M059J (cell line): Measurements from ENCODE around the gene USE1. TPM values are rescaled to one million over a fixed set of nuclear protein-coding genes. Genes with fewer than 3 reads are reported as not detected.

Experiments used
- DNase-seq: peaks from one replicate; pipeline ENCODE4 v3.0.0-alpha.2; 2012; ENCODE audit warnings: low read depth
- total RNA-seq: library from RNA; depleted of rRNA; stranded (reverse); fragments of >200 nt; shearing (Covaris generic); gene quantifications from 2 replicates; pipeline ENCODE4 v1.2.3, GENCODE V29; 2014

The USE1 gene
- total RNA-seq, 1 experiment from 2014 or later, result 17.9 TPM

- peak; percentile 52 for DNase-seq
These were observed 9.7 kb upstream of the USE1 start for GRCh38 chr19:17205237-17206140.

DNA sequence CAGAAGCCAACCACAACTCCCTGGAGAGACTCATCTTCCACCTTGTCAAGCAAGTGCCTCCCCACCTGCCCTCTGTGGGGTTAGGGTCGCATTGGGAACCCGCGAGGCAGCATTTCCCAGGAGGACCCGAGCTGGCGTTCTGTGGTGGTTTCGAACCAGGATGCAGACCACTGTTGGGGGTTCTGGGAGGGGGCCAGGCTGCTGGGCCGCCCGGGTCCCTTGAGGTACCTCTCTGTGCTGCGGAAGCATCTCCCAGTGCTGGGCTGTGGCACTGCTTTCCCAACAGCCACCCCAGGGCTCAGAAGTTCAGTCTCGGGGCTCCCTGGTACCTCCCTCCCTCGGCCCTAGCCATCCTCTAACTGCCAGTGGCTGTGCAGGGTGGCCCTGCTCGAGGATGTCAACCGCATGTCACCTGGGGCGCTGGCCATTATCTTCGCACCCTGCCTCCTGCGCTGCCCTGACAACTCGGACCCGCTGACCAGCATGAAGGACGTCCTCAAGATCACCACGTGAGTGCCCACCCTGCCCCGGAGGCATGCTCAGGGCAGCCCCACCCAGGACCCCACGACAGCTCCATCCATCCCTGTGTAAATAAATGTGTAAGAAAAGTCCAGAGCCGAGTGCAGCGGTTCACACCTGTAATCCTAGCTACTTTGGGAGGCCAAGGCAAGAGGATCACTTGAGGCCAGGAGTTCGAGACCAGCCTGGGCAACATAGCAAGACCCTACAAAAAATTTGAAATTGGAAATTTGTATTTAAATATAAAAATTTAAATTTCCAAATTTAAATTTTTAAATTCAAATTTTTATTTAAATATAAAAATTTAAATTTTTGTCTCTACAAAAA, 8.2 kb upstream of the USE1 start:
- no peak for DNase-seq

DNA sequence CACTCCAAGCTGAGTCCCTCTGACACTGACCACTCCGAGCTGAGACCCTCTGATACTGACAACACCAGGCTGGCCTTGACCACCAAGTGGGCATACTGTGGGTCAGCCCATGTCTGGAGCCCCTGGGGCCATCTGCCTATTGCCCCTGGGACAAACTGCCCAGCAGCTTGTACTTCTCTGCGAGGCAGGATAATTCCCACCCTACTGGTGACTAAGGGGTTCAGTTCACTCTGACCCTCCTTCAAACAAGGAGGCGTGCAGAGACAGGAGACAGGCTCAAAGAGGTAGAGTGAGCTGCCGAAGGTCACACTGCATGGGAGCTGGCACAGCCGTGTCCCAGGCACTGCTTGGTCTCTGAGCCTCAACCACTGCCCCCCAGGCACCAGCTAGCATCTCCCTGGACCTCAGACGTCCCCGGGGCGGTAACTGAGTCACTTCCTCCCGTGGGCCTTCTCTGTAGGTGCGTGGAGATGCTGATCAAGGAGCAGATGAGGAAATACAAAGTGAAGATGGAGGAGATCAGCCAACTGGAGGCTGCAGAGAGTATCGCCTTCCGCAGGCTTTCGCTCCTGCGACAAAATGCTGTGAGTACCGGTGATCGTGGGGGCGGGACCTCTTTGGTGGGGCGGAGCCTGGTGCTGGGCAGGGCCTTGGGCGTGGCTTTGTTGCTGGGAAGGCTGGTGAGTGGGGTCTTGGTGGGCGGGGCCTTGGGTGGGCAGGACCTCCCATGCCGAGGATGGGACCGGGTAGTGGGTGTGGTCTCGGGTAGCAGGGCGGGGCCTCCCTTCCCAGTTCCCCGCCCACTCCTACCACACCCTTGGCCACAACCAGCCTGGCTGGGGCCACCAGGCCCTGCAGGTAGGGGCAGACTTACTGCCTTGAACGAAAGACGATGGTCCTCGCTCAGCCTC, 5.8 kb upstream of the USE1 start:
- peak; percentile 63 for DNase-seq

DNA sequence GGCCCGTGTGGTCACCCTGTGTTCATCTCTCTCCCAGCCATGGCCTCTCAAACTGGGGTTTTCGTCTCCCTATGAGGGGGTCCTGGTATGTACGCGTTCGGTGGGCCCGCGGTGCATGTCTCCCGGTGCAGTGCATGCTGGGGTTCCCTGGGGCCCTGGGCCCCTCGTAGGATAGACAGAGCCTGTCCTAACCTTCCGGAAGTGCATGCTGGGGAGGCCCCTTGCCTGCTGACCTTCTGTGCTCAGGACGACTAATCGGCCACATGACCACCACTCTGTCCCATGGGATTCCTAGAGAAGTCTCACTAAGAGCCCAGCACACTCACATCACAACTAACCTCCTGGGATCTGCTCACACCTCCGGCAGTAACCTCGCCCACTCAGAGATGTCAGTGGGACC, 4.9 kb upstream of the USE1 start:
- no peak for DNase-seq

- no peak for DNase-seq
These were observed 3.4 kb upstream of the USE1 start for GRCh38 chr19:17211547-17212446.

DNA sequence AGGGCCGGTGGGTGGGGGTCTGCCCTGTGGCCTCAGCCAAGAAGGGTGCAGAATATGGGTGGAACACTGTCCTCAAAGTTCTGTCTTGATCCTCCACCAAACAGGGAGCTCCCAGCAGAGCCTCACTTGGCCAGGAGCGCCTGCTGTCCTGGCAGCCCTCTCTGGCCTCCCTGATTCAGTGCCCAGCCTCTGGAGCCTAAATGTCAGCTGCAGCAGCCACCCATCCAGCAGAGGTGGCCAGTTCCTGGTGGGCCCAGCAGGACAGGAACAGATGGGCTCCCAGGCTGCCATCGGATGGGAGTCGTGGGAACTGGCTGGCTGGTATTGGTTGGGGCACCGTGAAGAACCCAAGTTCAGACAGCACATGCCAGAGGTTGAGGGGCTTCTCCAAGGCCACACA, 1.8 kb upstream of the USE1 start:
- no peak for DNase-seq

DNA sequence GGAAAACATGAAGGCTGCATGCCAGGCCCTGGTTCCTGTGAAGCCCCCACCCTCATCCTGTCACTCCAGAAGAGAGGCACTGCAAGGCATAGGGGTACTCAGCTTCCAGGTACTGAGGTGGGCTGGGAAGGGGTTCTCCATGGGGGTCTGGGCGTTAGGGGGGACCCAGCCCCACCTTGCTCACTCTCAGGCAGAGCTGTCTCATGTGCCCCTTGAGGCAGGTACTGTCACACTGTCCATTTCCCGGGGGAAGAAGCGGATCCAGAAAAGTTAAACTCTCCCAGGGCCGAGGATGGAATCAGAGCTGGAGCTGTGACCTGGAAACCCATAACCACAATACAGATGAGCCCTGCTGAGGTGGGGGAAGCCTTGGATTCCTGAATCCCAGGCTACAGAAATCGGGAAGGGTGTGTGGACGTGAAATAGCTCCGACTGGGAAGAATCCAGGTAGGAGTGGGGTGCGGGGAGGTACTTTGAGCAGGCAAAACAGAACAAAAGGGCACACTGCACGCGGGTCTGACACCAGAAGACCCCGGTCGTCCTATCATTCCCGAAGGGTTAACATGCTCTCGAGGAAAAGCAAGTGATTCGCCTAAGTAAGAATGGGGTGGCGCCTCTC, 540 bp upstream of the USE1 start:
- no peak for DNase-seq

GRCh38 chr19:17216058-17216670, 1.0 kb downstream of the USE1 start:
- DNase-seq, result no peak

GRCh38 chr19:17219286-17219685, 4.1 kb downstream of the USE1 start:
- DNase-seq, result no peak

DNA sequence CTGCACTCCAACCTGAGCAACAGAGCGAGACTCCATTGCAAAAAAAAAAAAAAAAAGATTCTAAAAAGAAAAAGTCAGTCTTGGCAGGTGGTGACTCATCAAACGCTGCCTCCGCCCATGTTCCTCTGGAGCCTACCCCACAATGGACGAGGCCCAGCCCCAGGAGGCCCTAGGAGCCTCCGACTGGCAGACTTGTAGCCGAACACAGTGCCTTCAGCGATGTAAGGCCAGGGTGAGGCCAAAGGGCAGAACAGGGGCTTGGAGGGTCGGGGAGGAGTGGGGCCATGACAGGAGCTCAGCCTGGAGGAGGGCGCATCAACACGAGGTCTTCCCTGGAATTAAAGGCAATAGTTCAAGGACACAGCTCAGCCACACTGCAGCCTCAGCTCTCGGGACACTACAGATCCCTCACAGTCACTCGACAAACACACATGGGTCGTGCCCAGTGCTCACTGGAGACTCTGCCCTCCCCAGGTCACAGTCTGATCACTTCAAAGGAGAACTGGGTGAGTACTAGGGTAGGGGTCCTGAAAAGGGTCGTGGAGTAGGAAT, 5.1 kb downstream of the USE1 start:
- DNase-seq, result peak; percentile 85

DNA sequence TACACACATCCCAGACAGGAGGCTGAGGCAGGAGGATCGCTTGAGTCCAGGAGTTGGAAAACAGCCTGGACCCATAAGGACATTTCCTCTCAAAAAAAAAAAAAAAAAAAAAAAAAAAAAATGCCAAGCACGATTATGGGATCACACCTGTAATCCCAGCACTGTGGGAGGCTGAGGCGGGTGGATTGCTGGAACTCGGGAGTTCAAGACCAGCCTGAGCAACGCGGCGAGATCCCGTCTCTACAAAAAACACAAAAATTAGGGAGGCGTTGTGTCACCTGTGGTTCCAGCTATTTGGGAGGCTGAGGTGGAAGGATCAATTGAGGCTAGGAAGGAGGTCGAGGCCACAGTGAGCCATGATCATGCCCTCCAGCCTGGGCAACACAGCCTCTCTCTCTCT, 9.9 kb downstream of the USE1 start:
- DNase-seq, result no peak

DNA sequence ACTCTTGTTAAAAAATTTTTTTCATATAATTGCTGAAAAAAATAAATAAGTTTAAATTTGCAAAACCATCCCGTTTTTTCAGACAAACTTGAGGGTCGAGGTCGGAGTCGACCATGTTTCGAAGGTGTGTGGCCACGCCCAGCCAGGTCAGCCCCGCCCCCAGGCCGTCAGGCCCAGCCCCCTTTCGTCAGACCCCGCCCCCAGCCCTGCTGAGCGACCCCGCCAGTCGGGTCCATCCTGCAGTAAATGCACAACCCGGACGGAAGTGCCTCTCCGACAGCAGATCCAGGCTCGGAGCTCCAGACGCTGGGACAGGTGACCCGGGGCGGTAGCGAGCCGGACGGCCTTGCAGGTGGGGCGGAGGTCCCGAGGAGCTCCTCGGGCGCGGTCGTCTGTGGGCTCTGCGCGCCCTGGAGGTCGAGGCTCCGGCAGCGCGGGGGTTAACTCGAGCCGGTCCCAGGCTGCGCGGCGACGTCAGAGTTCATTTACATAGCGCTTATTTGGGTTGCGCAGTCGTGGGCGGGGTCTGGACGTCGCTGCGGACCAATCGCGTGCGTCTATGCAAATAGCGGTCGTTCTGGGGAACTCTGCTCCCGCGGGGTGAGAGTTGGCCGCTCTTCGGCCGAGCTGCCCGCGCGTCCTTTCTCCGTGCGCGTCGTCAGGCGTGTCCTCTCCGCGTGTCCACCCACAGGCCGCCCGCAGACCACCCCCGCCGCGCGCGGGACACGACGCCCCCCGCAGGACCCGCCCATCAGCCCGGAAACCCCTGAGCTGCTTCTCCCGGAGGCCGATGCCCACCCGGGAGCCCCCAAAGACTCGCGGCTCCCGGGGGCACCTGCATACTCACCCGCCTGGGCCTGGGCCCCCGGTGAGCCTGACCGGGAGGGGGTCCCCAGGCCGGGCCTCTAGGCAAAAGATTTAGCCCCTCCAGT, 11.1 kb downstream of the USE1 start, which contains the start of gene OCEL1:
OCEL1 (plus strand) TSS at position 225 of the 932 bp plus-strand sequence; CDS start at position 247, 22 bp downstream.
- peak; percentile 98 for DNase-seq

- no peak for DNase-seq
These were observed 12.7 kb downstream of the USE1 start for GRCh38 chr19:17227798-17228367.

GRCh38 chr19:17229890-17230289, 14.7 kb downstream of the USE1 start:
- no peak for DNase-seq

- no peak for DNase-seq
These were observed 17.1 kb downstream of the USE1 start for GRCh38 chr19:17232258-17232657.

GRCh38 chr19:17234911-17235299, 19.7 kb downstream of the USE1 start:
- peak; percentile 40 for DNase-seq

DNA sequence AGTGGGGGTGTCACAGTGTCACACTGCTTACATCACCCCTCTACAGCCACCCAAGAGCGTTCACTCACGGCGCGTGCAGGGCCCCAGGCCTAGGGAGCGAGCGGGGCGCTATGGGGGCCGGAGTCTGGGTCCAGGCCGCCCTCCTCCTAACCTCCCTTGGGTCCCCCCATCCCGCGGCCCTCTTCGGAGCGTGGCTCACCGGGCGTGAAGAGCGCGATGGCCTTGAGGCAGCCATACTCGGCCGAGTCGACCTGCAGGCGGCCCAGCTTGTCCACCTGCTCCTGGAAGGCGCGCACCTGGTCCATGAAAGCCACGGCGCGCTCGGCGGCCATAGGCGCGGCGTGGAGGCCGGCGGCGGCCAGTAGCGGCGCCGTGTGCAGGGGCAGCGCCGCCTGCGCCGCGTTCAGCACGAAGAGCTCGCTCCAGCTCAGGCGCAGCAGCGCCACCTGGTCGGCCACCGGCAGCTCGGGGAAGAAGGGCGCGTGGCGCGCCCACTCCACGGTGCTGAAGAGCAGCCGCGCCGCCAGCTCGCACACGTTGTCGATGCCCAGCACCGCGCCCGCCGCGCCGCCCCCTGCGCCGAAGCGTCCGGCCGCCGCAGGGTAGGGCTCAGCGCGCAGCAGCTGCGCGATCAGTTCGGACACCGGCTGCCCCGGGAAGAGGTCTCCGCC, 20.3 kb downstream of the USE1 start:
- DNase-seq, result peak; percentile 71
